Adrenal gland (tissue), 12 donors: Measurements from ENCODE around the gene CLK2. TPM values are rescaled to one million over a fixed set of nuclear protein-coding genes. Genes with fewer than 3 reads are reported as not detected.

Source experiments
- DNase-seq, 7 donors: peaks; one replicate each; pipeline ENCODE4 v3.0.0-alpha.2; 2019 to 2020
- H3K27ac ChIP-seq, 5 donors: fragments of 200-600 bp; sonication (generic) in 4 of 5; 1 replicate in 3 of 5; 2 replicates in 2 of 5; pipeline versions ENCODE4 v1.5.1 to v1.8.0; 2016 to 2020; ENCODE audit warnings: mild to moderate bottlenecking in 1 of 5
- H3K27me3 ChIP-seq: fragments of 200-600 bp; 2 replicates; pipeline ENCODE4 v1.8.0; 2021
- H3K36me3 ChIP-seq, 2 donors: fragments of 200-600 bp; replicated peaks in 1 of 2; 1 replicate in 1 of 2; 2 replicates in 1 of 2; pipeline versions ENCODE4 v1.5.1 to v1.8.0; 2018 to 2022
- H3K4me1 ChIP-seq, 2 donors: fragments of 200-600 bp; replicated peaks in 1 of 2; 1 replicate in 1 of 2; 2 replicates in 1 of 2; pipeline versions ENCODE4 v1.5.1 to v1.8.0; 2018 to 2021
- H3K4me3 ChIP-seq, 4 donors: fragments of 200-600 bp; sonication (generic) in 3 of 4; one replicate each; pipeline ENCODE4 v1.5.1; 2016 to 2018
- H3K9me3 ChIP-seq, 3 donors: fragments of 200-600 bp; sonication (generic) in 1 of 3; replicated peaks in 1 of 3; 1 replicate in 2 of 3; 2 replicates in 1 of 3; pipeline versions ENCODE4 v1.5.1 to v1.8.0; 2016 to 2021
- POLR2A ChIP-seq, 2 donors: fragments of 450-650 bp; IDR thresholded peaks; one replicate each; pipeline ENCODE4 v1.6.1; 2017; ENCODE audit warnings: antibody characterized with exemption in 2 of 2, mild to moderate bottlenecking in 2 of 2, moderate library complexity in 1 of 2
- WGBS, 4 donors: extraction: QIAGEN DNeasy Blood & Tissue Kit in 2 of 4; methylation state at CpG; one replicate each; pipeline versions ENCODE4 v1.1.5 to v1.1.7; 2013 to 2017; 5-methylcytosine and 5-hydroxymethylcytosine counted together
- intact Hi-C, 2 donors: fragments of 100-400 bp; cut with DNase I; formaldehyde crosslinking; loops; one replicate each; pipeline versions ENCODE4 v1.14.1 to v1.15.0; 2022 to 2023
- polyA plus RNA-seq, 3 donors: library from polyadenylated mRNA; stranded (reverse); fragments of 200-250 nt in 2 of 3; fragments of 350-450 nt in 1 of 3; fragmentation: Illumina TruSeq in 1 of 3; extraction: RNeasy Lipid Tissue Mini Kit (QIAGEN cat#74804) in 1 of 3; gene quantifications; one replicate each; pipeline ENCODE4 v1.2.3, GENCODE V29; 2013 to 2014
- total RNA-seq, 9 donors: library from RNA; depleted of rRNA in 4 of 9; stranded (reverse); fragments of >200 nt in 4 of 9; fragments of 120-200 nt in 1 of 9; fragmentation: NEBNext Ultra II Directional in 1 of 9; extraction: Animal tissue kit (Norgen Biotek cat#: 25700) in 1 of 9; gene quantifications; one replicate each; pipeline versions ENCODE4 v1.1.0 to v1.2.4, GENCODE V29; 2013 to 2023
- TF ChIP-seq, protein P1 (sequence below), 6 experiments: fragments of 450-650 bp in 4 of 6; fragments of 200-600 bp in 2 of 6; sonication (generic) in 1 of 6; IDR thresholded peaks; 1 replicate in 5 of 6; 2 replicates in 1 of 6; pipeline versions ENCODE4 v1.5.1 to v1.8.0; 2016 to 2021; ENCODE audit warnings: antibody characterized with exemption in 6 of 6, mild to moderate bottlenecking in 2 of 6, moderate library complexity in 1 of 6
- donor health status: healthy with polysubstance abuse.
- donor health status: Bipolar disorder and iron deficiency.
- donor health status: DM: yes; HTN: yes; CAD: no.
- donor health status: DM: no; HTN: no; CAD: no.
- donor health status: DM: no; HTN: no; CAD: no.
- donor health status: DM: yes; HTN: yes; CAD: no.

CLK2 gene
- total and polyA plus RNA-seq, 12 donors = 10.7 to 162 (median 54.9) TPM

- intact Hi-C loops = loop anchor here in 1 of 2 donors (5.0 to 10.0 kb wide), 2 partner anchors 44 to 317 kb away; partner anchors contain the start of gene RUSC1
- Histone ChIP-seq H3K4me3 (peak overlapping the region in 3 of 4 donors; percentile 56 to 82 (median 76)), H3K27me3 (no peaks in the 10 kb centered on the region), H3K36me3 (no peaks in the 10 kb centered on the region), H3K4me1 (peaks cover 13 to 18% of the 10 kb centered on the region in 2 donors), H3K27ac (peak overlapping the region in 2 of 5 donors; percentile 60 to 73), H3K9me3 (no peaks in the 10 kb centered on the region)
- DNase-seq = peak; percentile 48 to 80 (median 67)
- 0 to 3% (median 1%) methylated on average over 6 to 29 of the region's 29 CpGs for WGBS, 4 donors
- TF ChIP-seq, protein P1, sequence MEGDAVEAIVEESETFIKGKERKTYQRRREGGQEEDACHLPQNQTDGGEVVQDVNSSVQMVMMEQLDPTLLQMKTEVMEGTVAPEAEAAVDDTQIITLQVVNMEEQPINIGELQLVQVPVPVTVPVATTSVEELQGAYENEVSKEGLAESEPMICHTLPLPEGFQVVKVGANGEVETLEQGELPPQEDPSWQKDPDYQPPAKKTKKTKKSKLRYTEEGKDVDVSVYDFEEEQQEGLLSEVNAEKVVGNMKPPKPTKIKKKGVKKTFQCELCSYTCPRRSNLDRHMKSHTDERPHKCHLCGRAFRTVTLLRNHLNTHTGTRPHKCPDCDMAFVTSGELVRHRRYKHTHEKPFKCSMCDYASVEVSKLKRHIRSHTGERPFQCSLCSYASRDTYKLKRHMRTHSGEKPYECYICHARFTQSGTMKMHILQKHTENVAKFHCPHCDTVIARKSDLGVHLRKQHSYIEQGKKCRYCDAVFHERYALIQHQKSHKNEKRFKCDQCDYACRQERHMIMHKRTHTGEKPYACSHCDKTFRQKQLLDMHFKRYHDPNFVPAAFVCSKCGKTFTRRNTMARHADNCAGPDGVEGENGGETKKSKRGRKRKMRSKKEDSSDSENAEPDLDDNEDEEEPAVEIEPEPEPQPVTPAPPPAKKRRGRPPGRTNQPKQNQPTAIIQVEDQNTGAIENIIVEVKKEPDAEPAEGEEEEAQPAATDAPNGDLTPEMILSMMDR (IDR thresholded peaks at IDR 0.05) = peak in 2 of 6 experiments; percentile 26 to 31
- TF ChIP-seq POLR2A (IDR thresholded peaks at IDR 0.05) = no peak
These were observed 4.8 kb upstream of the CLK2 start for GRCh38 chr1:155277902-155278688.

DNA sequence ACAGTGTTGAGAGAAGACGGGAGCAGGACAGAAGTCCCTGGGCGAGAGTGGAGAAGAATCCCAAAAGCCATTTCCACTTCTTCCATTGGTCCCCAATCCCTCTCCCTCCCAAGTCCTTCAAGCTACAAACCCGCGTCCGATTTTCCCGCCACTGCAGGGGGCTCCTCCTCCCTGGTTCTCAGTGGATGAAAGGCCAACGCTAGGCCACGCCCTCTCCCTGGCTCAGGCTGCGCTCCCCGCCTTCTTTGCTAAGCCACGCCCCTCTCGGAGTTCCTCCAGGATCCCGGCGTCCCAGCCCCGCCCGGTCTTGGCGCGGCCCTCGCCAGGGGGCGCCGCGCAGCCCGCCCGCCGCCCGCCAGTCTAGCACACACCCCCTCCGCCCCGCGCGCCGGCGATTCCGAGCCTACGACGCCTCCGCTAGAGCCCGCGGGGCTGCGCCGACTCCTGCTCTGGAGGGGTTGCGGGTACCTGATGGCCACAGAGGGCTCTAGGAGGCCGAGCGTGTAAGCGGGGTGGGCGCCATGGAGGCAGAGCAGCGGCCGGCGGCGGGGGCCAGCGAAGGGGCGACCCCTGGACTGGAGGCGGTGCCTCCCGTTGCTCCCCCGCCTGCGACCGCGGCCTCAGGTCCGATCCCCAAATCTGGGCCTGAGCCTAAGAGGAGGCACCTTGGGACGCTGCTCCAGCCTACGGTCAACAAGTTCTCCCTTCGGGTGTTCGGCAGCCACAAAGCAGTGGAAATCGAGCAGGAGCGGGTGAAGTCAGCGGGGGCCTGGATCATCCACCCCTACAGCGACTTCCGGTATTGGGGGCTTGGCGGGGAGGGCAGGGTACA lies 4.0 kb upstream of the CLK2 start, which contains the start of gene HCN3:
Gene HCN3 (plus strand): TSS at position 394 of the 832 bp plus-strand sequence. CDS start 128 bp downstream, at position 522.
- no peaks in the 10 kb centered on the region for H3K27me3 ChIP-seq
- 0 to 2% (median 1%) methylated on average over 10 to 68 of the region's 68 CpGs for WGBS, 4 donors
- TF ChIP-seq POLR2A (IDR thresholded peaks at IDR 0.05) = no peak
- TF ChIP-seq, protein P1 (IDR thresholded peaks at IDR 0.05) = peak in 4 of 6 experiments; percentile 27 to 70 (median 62)
- peak within 1 kb of the TSS in 2 of 5 donors; percentile 60 to 73 for H3K27ac ChIP-seq
- no peaks in the 10 kb centered on the region for H3K36me3 ChIP-seq
- peak within 1 kb of the TSS; percentile 38 to 82 (median 66) for H3K4me3 ChIP-seq
- DNase-seq = peak; percentile 97 to 99 (median 99)
- intact Hi-C loops = loop anchor here in 1 of 2 donors (5.0 to 10.0 kb wide), 2 partner anchors 45 to 318 kb away; partner anchors contain the start of gene RUSC1
- no peaks in the 10 kb centered on the region for H3K9me3 ChIP-seq
- peaks cover 16 to 21% of the 10 kb centered on the region in 2 donors for H3K4me1 ChIP-seq

DNA sequence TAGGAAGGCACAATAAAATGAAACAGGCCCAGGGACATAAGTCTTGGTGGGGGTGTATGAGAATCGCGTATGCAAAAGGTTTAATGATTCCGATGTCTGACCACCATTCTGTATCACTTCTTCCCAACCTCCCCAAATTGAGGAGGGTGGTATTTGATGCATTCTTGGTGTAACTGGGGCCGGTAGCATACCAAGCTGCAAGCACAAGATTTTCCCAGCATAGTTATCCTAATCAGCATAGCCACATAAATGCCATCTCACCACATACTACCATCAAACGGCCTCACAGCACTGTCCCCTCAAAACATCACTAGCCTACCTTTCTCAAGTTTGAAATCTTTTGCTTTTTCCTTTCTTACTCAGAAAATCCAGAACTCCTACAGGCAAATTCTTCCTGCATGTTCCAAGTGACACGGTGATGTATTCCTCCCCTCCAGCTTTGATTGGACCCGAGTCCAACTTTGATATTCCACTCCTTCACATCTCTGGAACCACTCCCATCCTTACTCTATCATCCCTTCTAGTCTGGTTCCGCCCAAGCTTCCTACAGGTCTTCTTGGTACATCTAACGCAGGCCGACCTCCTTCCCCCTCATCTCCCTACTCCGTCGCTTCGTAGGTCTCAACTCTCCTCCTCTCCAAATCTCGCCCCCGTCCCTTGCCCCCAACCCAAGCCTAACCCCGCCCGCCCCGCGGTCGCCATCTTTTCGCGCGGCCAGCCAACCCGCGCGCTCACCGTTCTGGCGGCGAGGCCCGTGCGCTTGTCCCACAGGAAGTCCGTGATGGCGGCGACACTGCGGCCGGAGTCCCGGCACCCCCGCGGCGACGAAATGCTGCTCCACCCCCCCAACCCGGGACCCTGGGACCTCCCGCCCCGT lies 600 bp downstream of the CLK2 start:
- TF ChIP-seq, protein P1 (IDR thresholded peaks at IDR 0.05) = no peak
- no peak for TF ChIP-seq POLR2A (IDR thresholded peaks at IDR 0.05)
- peak overlapping the region; percentile 90 to 100 (median 98) for H3K27ac ChIP-seq
- WGBS, 4 donors = 2 to 4% (median 3%) methylated on average over 30 to 44 of the region's 44 CpGs
- peaks cover 14 to 19% of the 10 kb centered on the region in 2 donors for H3K4me1 ChIP-seq
- intact Hi-C loops = loop anchor here in 1 of 2 donors (10.0 kb wide), 1 partner anchor 322 kb away; no protein-coding TSS in a partner anchor
- peaks cover 0 to 38% of the 10 kb centered on the region in 2 donors for H3K36me3 ChIP-seq
- no peaks in the 10 kb centered on the region for H3K27me3 ChIP-seq
- H3K9me3 ChIP-seq = no peaks in the 10 kb centered on the region
- DNase-seq = peak in 2 of 7 donors; percentile 39 to 51
- peak overlapping the region; percentile 16 to 98 (median 76) for H3K4me3 ChIP-seq
